ENCODE data around the gene PTPRJ.
"Not testable (repeated sequence)": the region's sequence is repeated elsewhere in the genome, so short reads cannot be mapped to it uniquely, and the experiment has no call there.

DNA sequence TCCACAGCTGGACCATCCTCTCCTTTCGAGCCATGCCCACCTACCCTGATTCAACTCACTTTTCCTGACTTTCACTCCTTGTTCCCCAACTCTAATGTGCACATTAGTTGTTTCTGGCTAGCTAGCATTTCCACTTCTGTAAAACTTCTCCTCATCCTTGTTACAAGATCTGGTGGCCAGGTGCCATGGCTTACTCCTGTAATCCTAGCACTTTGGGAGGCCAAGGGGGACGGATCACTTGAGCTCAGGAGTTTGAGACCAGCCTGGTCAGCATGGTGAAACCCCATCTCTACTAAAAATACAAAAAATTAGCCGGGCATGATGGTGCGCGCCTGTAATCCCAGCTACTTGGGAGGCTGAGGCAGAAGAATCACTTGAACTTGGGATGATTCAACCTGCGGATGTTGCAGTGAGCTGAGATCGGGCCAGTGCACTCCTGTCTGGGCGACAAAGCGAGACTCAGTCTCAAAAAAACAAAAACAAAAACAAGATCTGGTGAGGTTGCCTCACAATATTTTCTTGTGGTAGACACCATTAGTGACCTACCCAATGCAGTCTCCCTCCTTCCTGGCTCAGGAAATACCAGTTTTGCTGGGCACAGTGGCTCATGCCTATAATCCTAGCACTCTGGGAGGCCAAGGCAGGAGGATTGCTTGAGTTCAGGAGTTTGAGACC lies 31.2 kb upstream of the PTPRJ start:
- TF ChIP-seq, protein P1, sequence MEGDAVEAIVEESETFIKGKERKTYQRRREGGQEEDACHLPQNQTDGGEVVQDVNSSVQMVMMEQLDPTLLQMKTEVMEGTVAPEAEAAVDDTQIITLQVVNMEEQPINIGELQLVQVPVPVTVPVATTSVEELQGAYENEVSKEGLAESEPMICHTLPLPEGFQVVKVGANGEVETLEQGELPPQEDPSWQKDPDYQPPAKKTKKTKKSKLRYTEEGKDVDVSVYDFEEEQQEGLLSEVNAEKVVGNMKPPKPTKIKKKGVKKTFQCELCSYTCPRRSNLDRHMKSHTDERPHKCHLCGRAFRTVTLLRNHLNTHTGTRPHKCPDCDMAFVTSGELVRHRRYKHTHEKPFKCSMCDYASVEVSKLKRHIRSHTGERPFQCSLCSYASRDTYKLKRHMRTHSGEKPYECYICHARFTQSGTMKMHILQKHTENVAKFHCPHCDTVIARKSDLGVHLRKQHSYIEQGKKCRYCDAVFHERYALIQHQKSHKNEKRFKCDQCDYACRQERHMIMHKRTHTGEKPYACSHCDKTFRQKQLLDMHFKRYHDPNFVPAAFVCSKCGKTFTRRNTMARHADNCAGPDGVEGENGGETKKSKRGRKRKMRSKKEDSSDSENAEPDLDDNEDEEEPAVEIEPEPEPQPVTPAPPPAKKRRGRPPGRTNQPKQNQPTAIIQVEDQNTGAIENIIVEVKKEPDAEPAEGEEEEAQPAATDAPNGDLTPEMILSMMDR (conservative IDR thresholded peaks at IDR 0.05; ENCODE audit: low read length) = not testable (repeated sequence)
- not testable (repeated sequence) for TF ChIP-seq EZH2phosphoT487 (IDR thresholded peaks at IDR 0.05; ENCODE audit: borderline replicate concordance)

All from Loucy (cell line).